Heart left ventricle (tissue), 16 donors: ENCODE data around the gene CFAP97D2. TPM values are rescaled to one million over a fixed set of nuclear protein-coding genes. Genes with fewer than 3 reads are reported as not detected.

Source experiments
- ATAC-seq, 4 donors: fragments of 200-7000 bp; cut with Tn5 transposase; one replicate each; pipeline ENCODE4 v1.9.1; 2020 to 2022; ENCODE audit warnings: moderate library complexity in 4 of 4, mild to moderate bottlenecking in 3 of 4, moderate number of reproducible peaks in 1 of 4
- DNase-seq, 5 donors: peaks; one replicate each; pipeline ENCODE4 v3.0.0-alpha.2; 2020
- H3K27ac ChIP-seq, 12 donors: fragments of 200-600 bp; sonication (generic) in 4 of 12; one replicate each; pipeline versions ENCODE4 v1.5.0 to v1.8.0; 2016 to 2022; ENCODE audit warnings: mild to moderate bottlenecking in 2 of 12
- H3K27me3 ChIP-seq, 9 donors: fragments of 200-600 bp; sonication (generic) in 2 of 9; one replicate each; pipeline versions ENCODE4 v1.5.1 to v1.8.0; 2016 to 2022; ENCODE audit warnings: mild to moderate bottlenecking in 3 of 9
- H3K36me3 ChIP-seq, 9 donors: fragments of 200-600 bp; sonication (generic) in 2 of 9; one replicate each; pipeline versions ENCODE4 v1.5.0 to v1.8.0; 2018 to 2022; ENCODE audit warnings: mild to moderate bottlenecking in 2 of 9
- H3K4me1 ChIP-seq, 12 donors: fragments of 200-600 bp; sonication (generic) in 4 of 12; one replicate each; pipeline versions ENCODE4 v1.5.0 to v1.8.0; 2016 to 2022; ENCODE audit warnings: mild to moderate bottlenecking in 3 of 12
- H3K4me3 ChIP-seq, 12 donors: fragments of 200-600 bp; sonication (generic) in 4 of 12; one replicate each; pipeline versions ENCODE4 v1.5.0 to v1.8.0; 2017 to 2022; ENCODE audit warnings: mild to moderate bottlenecking in 9 of 12, moderate library complexity in 4 of 12
- H3K9me3 ChIP-seq, 12 donors: fragments of 200-600 bp; sonication (generic) in 4 of 12; one replicate each; pipeline versions ENCODE4 v1.5.0 to v1.8.0; 2016 to 2022; ENCODE audit warnings: mild to moderate bottlenecking in 1 of 12
- CTCF ChIP-seq, 12 donors: fragments of 200-600 bp; sonication (generic) in 4 of 12; IDR thresholded peaks; one replicate each; pipeline versions ENCODE4 v1.5.0 to v1.8.0; 2018 to 2022; ENCODE audit warnings: antibody characterized with exemption in 12 of 12, mild to moderate bottlenecking in 5 of 12
- POLR2A ChIP-seq, 2 donors: fragments of 450-650 bp; IDR thresholded peaks; one replicate each; pipeline ENCODE4 v1.6.1; 2017; ENCODE audit warnings: antibody characterized with exemption in 2 of 2, mild to moderate bottlenecking in 2 of 2, moderate library complexity in 2 of 2
- WGBS, 4 donors: extraction: QIAGEN DNeasy Blood & Tissue Kit in 2 of 4; methylation state at CpG; one replicate each; pipeline versions ENCODE4 v1.1.5 to v1.1.7; 2013 to 2018; 5-methylcytosine and 5-hydroxymethylcytosine counted together
- intact Hi-C, 10 donors: fragments of 100-400 bp; cut with DNase I; formaldehyde crosslinking; loops; one replicate each; pipeline versions ENCODE4 v1.11.1 to v1.14.2; 2022
- polyA plus RNA-seq, 2 donors: library from polyadenylated mRNA; stranded (reverse); fragments of 200-250 nt; gene quantifications; one replicate each; pipeline ENCODE4 v1.2.3, GENCODE V29; 2013
- total RNA-seq, 9 donors: library from RNA; depleted of rRNA in 2 of 9; stranded (reverse); fragments of >200 nt in 2 of 9; fragmentation: NEBNext Ultra II Directional in 3 of 9; extraction: Animal tissue kit (Norgen Biotek cat#: 25700) in 3 of 9; gene quantifications; one replicate each; pipeline versions ENCODE4 v1.1.0 to v1.2.4, GENCODE V29; 2016 to 2023
- donor health status: ischemic (EF 13 %, LVEDD 7.1; RV severe dilation, severe dysfunction).
- donor health status: healthy with polysubstance abuse.
- donor health status: DM: no; HTN: yes; CAD: no.
- donor health status: DM: no; HTN: no; CAD: no.
- donor health status: ischemic (EF 25% LVEDD 6.9; RV normal size, moderate dysfunction).
- donor health status: ischemic (EF 25% LVEDD 5.7; RV mildly dilated, moderate dysfunction).
- donor health status: healthy.
- donor health status: DM: yes; HTN: yes; CAD: no.
- donor health status: ischemic (EF 35%, LVEDD 5.7; RV mildly dilated, moderate dysfunction).
- donor health status: nonischemic (EF 11% LVEDD 7.7; RV severe dilation, severe dysfunction).
- donor health status: DM: yes; HTN: yes; CAD: no.
- donor health status: PGD.
- donor health status: ischemic (EF 29% LVEDD 5.4; RV normal size, mild dysfunction).
- donor health status: nonischemic (EF 23%, LVEDD 6.1; RV moderate dilation, normal function).

CFAP97D2 gene
- total and polyA plus RNA-seq, 11 donors = not detected

DNA sequence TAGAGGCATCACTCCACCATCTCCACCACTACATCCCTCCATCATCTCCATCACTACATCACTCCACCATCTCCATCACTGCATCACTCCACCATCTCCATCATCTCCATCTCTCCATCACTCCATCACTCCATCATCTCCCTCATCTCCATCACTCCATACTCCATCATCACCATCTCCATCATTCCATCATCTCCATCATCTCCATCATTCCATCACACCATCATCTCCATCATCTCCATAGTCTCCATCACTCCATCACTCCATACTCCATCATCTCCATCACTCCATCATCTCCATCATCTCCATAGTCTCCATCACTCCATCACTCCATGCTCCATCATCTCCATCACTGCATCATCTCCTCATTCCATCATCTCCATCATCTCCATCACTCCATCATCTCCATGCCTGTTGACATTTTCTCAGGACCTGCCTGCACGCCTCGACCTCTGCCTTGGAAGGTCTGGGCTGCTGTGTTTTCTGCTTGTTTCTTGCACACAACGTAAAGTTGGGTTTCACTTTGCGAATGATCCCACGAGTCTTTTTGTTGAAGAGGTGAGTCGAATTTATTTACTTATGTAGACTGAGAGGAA is 25.5 kb upstream of the CFAP97D2 start:
- H3K4me1 ChIP-seq = peaks cover 0 to 29% (median 0%) of the 10 kb centered on the region in 12 donors
- no peaks in the 10 kb centered on the region for H3K27me3 ChIP-seq
- no peak overlapping the region for H3K4me3 ChIP-seq
- 94 to 97% (median 95%) methylated on average over 6 of the region's 6 CpGs for WGBS, 4 donors
- DNase-seq = no peak
- TF ChIP-seq CTCF (IDR thresholded peaks at IDR 0.05) = no peak
- TF ChIP-seq POLR2A (IDR thresholded peaks at IDR 0.05) = no peak
- H3K36me3 ChIP-seq = no peaks in the 10 kb centered on the region
- intact Hi-C loops = no loop called here
- ATAC-seq = no peak
- H3K27ac ChIP-seq = no peak overlapping the region
- H3K9me3 ChIP-seq = no peaks in the 10 kb centered on the region

GRCh38 chr13:114154476-114154875 is 24.6 kb upstream of the CFAP97D2 start:
- intact Hi-C loops = no loop called here
- H3K36me3 ChIP-seq = no peaks in the 10 kb centered on the region
- no peak overlapping the region for H3K27ac ChIP-seq
- no peak overlapping the region for H3K4me3 ChIP-seq
- no peak for ATAC-seq
- no peak for TF ChIP-seq CTCF (IDR thresholded peaks at IDR 0.05)
- TF ChIP-seq POLR2A (IDR thresholded peaks at IDR 0.05) = no peak
- no peak for DNase-seq
- peaks cover 0 to 29% (median 0%) of the 10 kb centered on the region in 12 donors for H3K4me1 ChIP-seq
- WGBS, 4 donors = 67 to 91% (median 75%) methylated on average over 9 of the region's 9 CpGs
- H3K27me3 ChIP-seq = no peaks in the 10 kb centered on the region
- no peaks in the 10 kb centered on the region for H3K9me3 ChIP-seq

DNA sequence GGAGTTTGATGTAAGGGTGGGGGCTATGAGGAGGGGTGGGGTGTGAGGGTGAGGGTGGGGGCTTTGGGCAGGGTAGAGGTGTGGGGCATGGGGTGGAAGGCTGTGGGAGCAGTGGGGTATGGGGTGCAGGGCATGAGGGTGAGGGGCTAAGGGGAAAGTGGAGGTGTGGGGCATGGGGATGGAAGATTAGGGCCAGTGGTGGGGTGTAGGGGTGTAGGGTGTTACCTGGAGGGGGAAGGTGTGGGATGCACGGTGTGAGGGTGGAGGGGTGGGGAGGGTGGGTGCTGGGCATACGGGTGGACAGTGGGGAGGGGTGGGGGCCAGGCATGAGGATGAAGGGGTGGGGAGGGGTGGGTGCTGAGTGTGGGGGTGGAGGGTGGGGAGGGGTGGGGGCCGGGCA is 23.7 kb upstream of the CFAP97D2 start:
- H3K4me1 ChIP-seq = peaks cover 0 to 21% (median 0%) of the 10 kb centered on the region in 12 donors
- no peak for DNase-seq
- no peaks in the 10 kb centered on the region for H3K36me3 ChIP-seq
- H3K27me3 ChIP-seq = no peaks in the 10 kb centered on the region
- intact Hi-C loops = no loop called here
- WGBS, 4 donors = 77 to 100% (median 90%) methylated on average over 1 to 3 of the region's 3 CpGs
- H3K27ac ChIP-seq = no peak overlapping the region
- H3K9me3 ChIP-seq = no peaks in the 10 kb centered on the region
- TF ChIP-seq POLR2A (IDR thresholded peaks at IDR 0.05) = no peak
- no peak for TF ChIP-seq CTCF (IDR thresholded peaks at IDR 0.05)
- ATAC-seq = no peak
- no peak overlapping the region for H3K4me3 ChIP-seq

DNA sequence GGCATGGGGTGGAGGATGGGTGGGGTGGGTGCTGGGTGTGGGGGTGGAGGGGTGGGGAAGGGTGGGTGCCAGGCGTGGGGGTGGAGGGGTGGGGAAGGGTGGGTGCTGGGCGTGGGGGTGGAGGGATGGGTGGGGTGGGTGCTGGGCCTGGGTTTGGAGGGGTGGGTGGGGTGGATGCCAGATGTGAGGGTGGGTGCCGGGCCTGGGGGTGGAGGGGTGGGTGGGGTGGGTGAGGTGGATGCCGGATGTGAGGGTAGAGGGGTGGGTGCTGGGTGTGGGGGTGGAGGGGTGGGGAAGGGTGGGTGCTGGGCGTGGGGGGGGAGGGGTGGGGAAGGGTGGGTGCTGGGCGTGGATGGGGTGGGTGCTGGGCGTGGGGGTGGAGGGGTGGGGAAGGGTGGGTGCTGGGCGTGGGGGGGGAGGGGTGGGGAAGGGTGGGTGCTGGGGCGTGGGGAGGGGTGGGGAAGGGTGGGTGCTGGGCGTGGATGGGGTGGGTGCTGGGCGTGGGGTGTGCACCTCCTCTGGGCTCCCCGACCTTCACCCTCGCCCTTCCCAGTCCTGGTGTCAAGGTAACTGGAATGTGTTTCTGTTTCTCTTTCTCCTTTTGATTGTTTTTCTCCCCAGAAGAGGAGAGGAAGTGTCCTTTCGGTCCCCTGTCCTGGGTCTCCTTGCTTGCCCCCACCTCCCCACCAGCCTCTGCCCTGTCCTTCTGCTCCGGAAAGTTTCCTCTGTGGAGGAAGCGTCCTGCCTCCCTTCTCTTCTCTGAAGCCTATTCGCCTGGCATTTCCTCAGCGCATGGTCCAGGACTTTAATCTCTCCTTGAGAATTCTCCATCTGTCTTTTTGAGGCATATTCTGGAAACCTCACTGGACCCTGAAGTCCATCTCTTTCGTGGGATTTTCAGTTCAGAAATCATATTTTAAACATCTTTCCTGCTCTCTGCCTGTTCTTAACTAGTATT is 22.9 kb upstream of the CFAP97D2 start:
- Histone ChIP-seq H3K27ac (peak overlapping the region in 1 of 12 donors; percentile 52), H3K4me1 (peaks cover 0 to 14% (median 0%) of the 10 kb centered on the region in 12 donors), H3K36me3 (no peaks in the 10 kb centered on the region), H3K9me3 (no peaks in the 10 kb centered on the region), H3K27me3 (no peaks in the 10 kb centered on the region), H3K4me3 (no peak overlapping the region)
- DNase-seq (no peak), ATAC-seq (no peak)
- intact Hi-C loops = no loop called here
- no peak for TF ChIP-seq CTCF (IDR thresholded peaks at IDR 0.05)
- TF ChIP-seq POLR2A (IDR thresholded peaks at IDR 0.05) = no peak
- 57 to 63% (median 59%) methylated on average over 9 to 19 of the region's 19 CpGs for WGBS, 4 donors
